HUES48 (cell line): ENCODE results near the gene AHSA1.

Experiments
- H3K27ac ChIP-seq: one replicate; pipeline ENCODE4 v1.7.0; 2013; ENCODE audit warnings: low read depth, low read length, inconsistent platforms
- H3K27me3 ChIP-seq: 2 replicates; pipeline ENCODE4 v1.6.1; 2013; ENCODE audit warnings: mild to moderate bottlenecking, low read length; ENCODE audit not compliant: control insufficient read depth, insufficient read depth
- H3K36me3 ChIP-seq: 2 replicates; pipeline ENCODE4 v1.6.1; 2013; ENCODE audit warnings: low read length; ENCODE audit not compliant: control insufficient read depth, insufficient read depth
- H3K4me1 ChIP-seq: 2 replicates; pipeline ENCODE4 v1.6.1; 2013; ENCODE audit warnings: mild to moderate bottlenecking, low read length; ENCODE audit not compliant: control insufficient read depth, insufficient read depth
- H3K4me3 ChIP-seq: 2 replicates; pipeline ENCODE4 v1.5.1; 2013; ENCODE audit warnings: mild to moderate bottlenecking, low read depth, low read length
- H3K9ac ChIP-seq: 2 replicates; pipeline ENCODE4 v1.6.1; 2013; ENCODE audit warnings: mild to moderate bottlenecking, low read depth, low read length, moderate library complexity
- H3K9me3 ChIP-seq: 2 replicates; pipeline ENCODE4 v1.6.1; 2013; ENCODE audit warnings: low read length; ENCODE audit not compliant: control insufficient read depth, insufficient read depth

The AHSA1 gene

GRCh38 chr14:77508876-77509275, 51.0 kb downstream of the AHSA1 start:
- Histone ChIP-seq H3K4me3 (no peak overlapping the region), H3K9ac (no peak overlapping the region)

GRCh38 chr14:77509366-77509765, 51.5 kb downstream of the AHSA1 start:
- peak overlapping the region; percentile 16 for H3K27ac ChIP-seq
- H3K9me3 ChIP-seq, result no peaks in the 10 kb centered on the region
- H3K9ac ChIP-seq, result no peak overlapping the region
- no peaks in the 10 kb centered on the region for H3K27me3 ChIP-seq
- H3K4me3 ChIP-seq, result no peak overlapping the region
- H3K36me3 ChIP-seq, result peaks cover 28% of the 10 kb centered on the region
- no peaks in the 10 kb centered on the region for H3K4me1 ChIP-seq

More at GRCh38 chr14:77508876-77509275, 51.0 kb downstream of the AHSA1 start:
- Histone ChIP-seq H3K9me3 (no peaks in the 10 kb centered on the region), H3K27ac (peak overlapping the region; percentile 16), H3K27me3 (no peaks in the 10 kb centered on the region), H3K4me1 (no peaks in the 10 kb centered on the region), H3K36me3 (peaks cover 25% of the 10 kb centered on the region)

- peaks cover 37% of the 10 kb centered on the region for H3K36me3 ChIP-seq
- H3K9ac ChIP-seq, result no peak overlapping the region
- no peak overlapping the region for H3K27ac ChIP-seq
- H3K4me1 ChIP-seq, result no peaks in the 10 kb centered on the region
- H3K9me3 ChIP-seq, result no peaks in the 10 kb centered on the region
- H3K4me3 ChIP-seq, result no peak overlapping the region
- no peaks in the 10 kb centered on the region for H3K27me3 ChIP-seq
Observed at GRCh38 chr14:77511486-77512162, 53.7 kb downstream of the AHSA1 start.

GRCh38 chr14:77516126-77516525, 58.2 kb downstream of the AHSA1 start:
- Histone ChIP-seq H3K27me3 (no peaks in the 10 kb centered on the region), H3K36me3 (peaks cover 57% of the 10 kb centered on the region), H3K27ac (no peak overlapping the region), H3K9me3 (no peaks in the 10 kb centered on the region), H3K4me3 (no peak overlapping the region), H3K4me1 (no peaks in the 10 kb centered on the region), H3K9ac (no peak overlapping the region)
